Measurements from ENCODE around the gene ASCL2.

GRCh38 chr11:2290351-2290841 lies 20.0 kb upstream of the ASCL2 start:
- TF ChIP-seq POLR2AphosphoS5 (IDR thresholded peaks at IDR 0.05) (no peak), CTCF (IDR thresholded peaks at IDR 0.05) (no peak), POLR2A (IDR thresholded peaks at IDR 0.05) (no peak), EP300 (IDR thresholded peaks at IDR 0.05) (no peak)
